Endothelial cell of umbilical vein (primary cell): Measurements from ENCODE around the gene MOB3A. TPM values are rescaled to one million over a fixed set of nuclear protein-coding genes. Genes with fewer than 3 reads are reported as not detected.

ENCODE experiments used
- BruUV-seq: library from RNA; stranded (reverse); fragments of 400-500 nt; replicated peaks from 2 replicates; lab custom pipeline; 2021; lab: Mats Ljungman, UMichigan
- CTCF ChIA-PET: fragments of 300-600, 350-600 bp; sonication (Branson Sonifier 250); formaldehyde crosslinking; loops from one replicate; lab custom pipeline; 2021; ENCODE audit warnings: antibody characterized with exemption, inconsistent platforms; lab: Charles Lee
- POLR2A ChIA-PET: fragments of 300-600, 350-600 bp; sonication (Branson Sonifier 250); formaldehyde crosslinking; loops from one replicate; lab custom pipeline; 2021; ENCODE audit warnings: antibody characterized with exemption, inconsistent platforms; lab: Charles Lee
- DNase-seq: peaks from one replicate; pipeline ENCODE4 v3.0.0-alpha.2; 2011; ENCODE audit warnings: low read depth, low spot score
- FAIRE-seq: peaks from 2 replicates; lab custom pipeline; 2011; peaks lifted over from hg19 to GRCh38; lab: Jason Lieb, UNC
- H2AFZ ChIP-seq: 2 replicates; pipeline ENCODE4 v1.6.0; 2012; ENCODE audit warnings: low read depth, low read length, control low read depth, inconsistent platforms
- H3K27ac ChIP-seq: 2 replicates; pipeline ENCODE4 v1.5.1; 2011; ENCODE audit warnings: low read depth, mild to moderate bottlenecking, control low read depth, low read length, moderate library complexity; ENCODE audit not compliant: insufficient read depth
- H3K27me3 ChIP-seq, 2 experiments: 2 replicates each; pipeline versions ENCODE4 v1.6.0 to v1.6.1; 2011; ENCODE audit warnings: low read length in 2 of 2, mixed read lengths in 1 of 2; ENCODE audit not compliant: control insufficient read depth in 2 of 2, insufficient read depth in 2 of 2
- H3K36me3 ChIP-seq, 2 experiments: 2 replicates in 1 of 2; 3 replicates in 1 of 2; pipeline ENCODE4 v1.5.1; 2011; ENCODE audit warnings: low read length in 2 of 2, mild to moderate bottlenecking in 1 of 2, moderate library complexity in 1 of 2; ENCODE audit not compliant: control insufficient read depth in 2 of 2, insufficient read depth in 2 of 2; ENCODE audit errors: extremely low read depth in 1 of 2
- H3K4me1 ChIP-seq: 3 replicates; pipeline ENCODE4 v1.5.1; 2011; ENCODE audit warnings: mild to moderate bottlenecking, low read length; ENCODE audit not compliant: control insufficient read depth, insufficient read depth; ENCODE audit errors: extremely low read depth
- H3K4me2 ChIP-seq: 2 replicates; pipeline ENCODE4 v1.6.1; 2011; ENCODE audit warnings: low read length, control low read depth, mixed read lengths; ENCODE audit not compliant: insufficient read depth
- H3K4me3 ChIP-seq, 3 experiments: fragments of 200-600 bp in 1 of 3; sonication (generic), shearing (Covaris generic) in 1 of 3; replicated peaks in 1 of 3; 2 replicates each; pipeline ENCODE4 v1.5.1; 2011 to 2016; ENCODE audit warnings: control low read depth in 3 of 3, low read length in 3 of 3, mild to moderate bottlenecking in 2 of 3, inconsistent platforms in 1 of 3, low read depth in 1 of 3, moderate library complexity in 1 of 3; ENCODE audit not compliant: insufficient read depth in 1 of 3
- H3K79me2 ChIP-seq: 2 replicates; pipeline ENCODE4 v1.6.0; 2012; ENCODE audit warnings: low read length, inconsistent platforms; ENCODE audit not compliant: control insufficient read depth, insufficient read depth
- H3K9ac ChIP-seq: replicated peaks from 2 replicates; pipeline ENCODE3; 2011; ENCODE audit warnings: low read length, control low read depth; ENCODE audit not compliant: insufficient read depth; ENCODE audit errors: extremely low read depth
- H3K9me1 ChIP-seq: replicated peaks from 3 replicates; pipeline ENCODE4 v1.6.0; 2011; ENCODE audit warnings: mild to moderate bottlenecking, low read length; ENCODE audit not compliant: control insufficient read depth, insufficient read depth; ENCODE audit errors: extremely low read depth
- H3K9me3 ChIP-seq: replicated peaks from 2 replicates; pipeline ENCODE4 v1.5.1; 2012; ENCODE audit warnings: low read length, inconsistent platforms; ENCODE audit not compliant: control insufficient read depth, insufficient read depth
- H4K20me1 ChIP-seq: replicated peaks from 2 replicates; pipeline ENCODE3; 2011; ENCODE audit warnings: mild to moderate bottlenecking, low read length; ENCODE audit not compliant: control insufficient read depth, insufficient read depth; ENCODE audit errors: extremely low read depth
- EZH2 ChIP-seq: IDR thresholded peaks from 2 replicates; pipeline ENCODE4 v1.6.1; 2012; ENCODE audit warnings: borderline replicate concordance, low read depth, mild to moderate bottlenecking, moderate library complexity, low read length, inconsistent platforms; ENCODE audit not compliant: severe bottlenecking
- FOS ChIP-seq: IDR thresholded peaks from 2 replicates; pipeline ENCODE4 v1.6.1; 2011; ENCODE audit warnings: mild to moderate bottlenecking, low read length, moderate library complexity, borderline replicate concordance; ENCODE audit not compliant: insufficient read depth
- GATA2 ChIP-seq: IDR thresholded peaks from 2 replicates; pipeline ENCODE4 v1.7.0; 2011; ENCODE audit warnings: low read depth, mild to moderate bottlenecking, moderate library complexity, mixed read lengths, low read length; ENCODE audit not compliant: insufficient read length, insufficient read depth
- JUN ChIP-seq: IDR thresholded peaks from 2 replicates; pipeline ENCODE4 v1.6.1; 2011; ENCODE audit warnings: borderline replicate concordance, low read depth; ENCODE audit not compliant: insufficient read length, insufficient read depth
- MYC ChIP-seq: IDR thresholded peaks from one replicate; pipeline ENCODE4 v1.6.1; 2011; ENCODE audit warnings: mild to moderate bottlenecking, low read depth, low read length
- POLR2A ChIP-seq: IDR thresholded peaks from 2 replicates; pipeline ENCODE4 v1.6.1; 2012; ENCODE audit warnings: low read depth, mild to moderate bottlenecking, control low read depth, low read length
- POLR2AphosphoS5 ChIP-seq: IDR thresholded peaks from 2 replicates; pipeline ENCODE4 v1.6.1; 2012; ENCODE audit warnings: low read depth, mild to moderate bottlenecking, control low read depth, low read length, moderate library complexity; ENCODE audit not compliant: insufficient read depth
- dilution Hi-C: fragments of 300-500 bp; cut with MboI; formaldehyde crosslinking; loops from one replicate; pipeline ENCODE4 v1.15.0; 2019; ENCODE audit warnings: low sequenced_read_pairs; ENCODE audit not compliant: extremely low pct_ligation_motif_present
- intact Hi-C: fragments of 100-400 bp; cut with micrococcal nuclease; formaldehyde crosslinking; loops from one replicate; pipeline ENCODE4 v1.10.0; 2022
- polyA plus RNA-seq, 4 experiments: library from polyadenylated mRNA; depleted of rRNA in 3 of 4; stranded (reverse) in 3 of 4; unstranded in 1 of 4; fragments of >200 nt; gene quantifications; 2 replicates each; pipeline versions ENCODE4 v1.2.1 to v1.2.3, GENCODE V29; 2011 to 2012; ENCODE audit warnings: missing spikeins in 1 of 4
- total RNA-seq: library from RNA; stranded (reverse); gene quantifications from 2 replicates; pipeline ENCODE4 v1.2.3, GENCODE V29; 2021
- TF ChIP-seq, protein P1 (sequence below), 2 donors: IDR thresholded peaks; 1 replicate in 1 of 2; 2 replicates in 1 of 2; pipeline ENCODE4 v1.5.1; 2011; ENCODE audit warnings: low read length in 2 of 2, mild to moderate bottlenecking in 2 of 2, moderate library complexity in 2 of 2, control low read depth in 1 of 2, inconsistent platforms in 1 of 2, low read depth in 1 of 2; ENCODE audit not compliant: insufficient read depth in 1 of 2; ENCODE audit errors: extremely low read depth in 1 of 2
- TF ChIP-seq, protein P2 (sequence below): IDR thresholded peaks from 2 replicates; pipeline ENCODE4 v1.6.1; 2011; ENCODE audit not compliant: insufficient read depth, insufficient read length

MOB3A gene
- total and polyA plus RNA-seq, 2 donors (not counting 3 experiments of a cell fraction or from before 2014, with no cell fraction given), result 46.5 to 59.7 TPM

DNA sequence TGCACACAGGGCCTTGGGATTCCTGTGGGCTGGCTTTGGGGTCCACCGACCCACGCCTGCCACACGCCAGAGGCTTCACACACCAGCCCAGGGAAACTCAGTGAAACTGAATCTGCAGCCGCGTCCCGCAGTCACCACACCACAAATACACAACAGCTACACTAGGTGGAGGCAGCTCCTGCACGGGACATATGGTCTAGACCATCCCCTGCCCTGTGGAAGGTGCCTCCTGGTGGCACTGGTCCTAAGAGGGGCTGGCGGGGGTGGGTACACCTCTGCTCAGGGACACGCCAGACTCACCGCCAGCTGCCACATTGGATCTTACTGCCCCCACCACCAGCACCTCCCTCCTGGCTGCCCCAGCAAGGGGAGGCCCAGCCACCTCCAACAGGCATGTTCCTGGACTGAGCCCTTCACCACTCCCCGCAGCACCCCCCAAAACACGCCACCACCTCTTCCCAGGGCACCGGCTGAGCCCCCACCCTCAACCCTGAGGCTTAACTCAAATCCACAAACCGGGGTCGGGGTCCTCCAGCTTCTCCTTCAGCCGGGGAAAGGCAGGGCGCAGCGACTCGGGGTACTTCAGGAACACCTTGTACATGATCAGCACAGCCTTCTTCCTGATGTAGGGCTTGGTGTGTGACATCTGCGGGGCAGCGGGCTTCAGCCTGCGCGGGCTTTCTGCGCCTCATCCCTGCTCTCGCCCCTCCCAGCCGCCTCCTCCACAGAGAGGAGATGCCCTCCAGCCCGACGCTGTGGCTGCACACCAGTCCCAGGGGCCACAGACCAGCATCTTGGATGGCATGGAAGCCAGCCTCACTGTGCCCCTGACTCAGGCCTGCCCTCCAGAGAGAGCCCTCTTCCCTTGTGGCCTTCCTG lies 34.0 kb upstream of the MOB3A start:
- POLR2A ChIA-PET, result no interaction called here
- no TSS peak for BruUV-seq
- dilution Hi-C loops, result no loop called here
- peaks cover 6 to 53% of the 10 kb centered on the region in 2 experiments for H3K36me3 ChIP-seq
- FAIRE-seq, result no peak
- H3K4me2 ChIP-seq, result no peak overlapping the region
- no peak overlapping the region for H3K27ac ChIP-seq
- no peak overlapping the region for H2AFZ ChIP-seq
- no peak overlapping the region for H3K4me3 ChIP-seq
- no peaks in the 10 kb centered on the region for H3K27me3 ChIP-seq
- H4K20me1 ChIP-seq, result no peaks in the 10 kb centered on the region
- peaks cover 4% of the 10 kb centered on the region for H3K79me2 ChIP-seq
- no peaks in the 10 kb centered on the region for H3K9me1 ChIP-seq
- CTCF ChIA-PET, result no interaction called here
- H3K9me3 ChIP-seq, result no peaks in the 10 kb centered on the region
- DNase-seq, result no peak
- TF ChIP-seq, protein P1, sequence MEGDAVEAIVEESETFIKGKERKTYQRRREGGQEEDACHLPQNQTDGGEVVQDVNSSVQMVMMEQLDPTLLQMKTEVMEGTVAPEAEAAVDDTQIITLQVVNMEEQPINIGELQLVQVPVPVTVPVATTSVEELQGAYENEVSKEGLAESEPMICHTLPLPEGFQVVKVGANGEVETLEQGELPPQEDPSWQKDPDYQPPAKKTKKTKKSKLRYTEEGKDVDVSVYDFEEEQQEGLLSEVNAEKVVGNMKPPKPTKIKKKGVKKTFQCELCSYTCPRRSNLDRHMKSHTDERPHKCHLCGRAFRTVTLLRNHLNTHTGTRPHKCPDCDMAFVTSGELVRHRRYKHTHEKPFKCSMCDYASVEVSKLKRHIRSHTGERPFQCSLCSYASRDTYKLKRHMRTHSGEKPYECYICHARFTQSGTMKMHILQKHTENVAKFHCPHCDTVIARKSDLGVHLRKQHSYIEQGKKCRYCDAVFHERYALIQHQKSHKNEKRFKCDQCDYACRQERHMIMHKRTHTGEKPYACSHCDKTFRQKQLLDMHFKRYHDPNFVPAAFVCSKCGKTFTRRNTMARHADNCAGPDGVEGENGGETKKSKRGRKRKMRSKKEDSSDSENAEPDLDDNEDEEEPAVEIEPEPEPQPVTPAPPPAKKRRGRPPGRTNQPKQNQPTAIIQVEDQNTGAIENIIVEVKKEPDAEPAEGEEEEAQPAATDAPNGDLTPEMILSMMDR (IDR thresholded peaks at IDR 0.05; ENCODE audit: extremely low read depth in 1 of 2, insufficient read depth in 1 of 2, low read depth in 1 of 2, low read length in 2 of 2), result no peak
- H3K4me1 ChIP-seq, result no peaks in the 10 kb centered on the region
- H3K9ac ChIP-seq, result no peak overlapping the region
- intact Hi-C loops, result no loop called here

DNA sequence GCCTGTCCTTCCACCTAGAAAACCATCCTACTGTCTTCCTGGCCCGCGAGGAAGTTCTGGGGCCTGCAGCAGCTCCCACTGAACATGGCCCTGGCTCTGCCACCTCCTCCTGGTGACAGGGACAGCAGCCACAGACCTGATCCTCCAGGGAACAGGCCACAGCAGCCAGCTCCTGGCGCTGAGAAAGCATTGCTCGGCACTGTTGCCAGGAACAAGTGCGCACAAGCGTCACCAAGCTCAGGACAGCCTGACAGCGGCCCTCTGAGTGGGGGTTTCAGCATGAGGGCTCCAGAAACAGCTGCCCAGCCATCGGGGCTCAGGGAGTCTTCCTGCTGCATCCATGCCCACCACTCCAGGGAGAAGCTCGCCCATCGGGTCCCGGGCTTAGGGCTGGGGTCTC lies 33.4 kb upstream of the MOB3A start:
- no peaks in the 10 kb centered on the region for H3K9me3 ChIP-seq
- H3K79me2 ChIP-seq, result peaks cover 4% of the 10 kb centered on the region
- TF ChIP-seq POLR2A, result no peak
- TF ChIP-seq JUN, result no peak
- no peak for TF ChIP-seq EZH2
- no peak for TF ChIP-seq FOS
- TF ChIP-seq, protein P1 (IDR thresholded peaks at IDR 0.05; ENCODE audit: extremely low read depth in 1 of 2, insufficient read depth in 1 of 2, low read depth in 1 of 2, low read length in 2 of 2), result no peak
- no peak for TF ChIP-seq GATA2
- TF ChIP-seq POLR2AphosphoS5, result no peak
- no peak for TF ChIP-seq MYC
- TF ChIP-seq, protein P2, sequence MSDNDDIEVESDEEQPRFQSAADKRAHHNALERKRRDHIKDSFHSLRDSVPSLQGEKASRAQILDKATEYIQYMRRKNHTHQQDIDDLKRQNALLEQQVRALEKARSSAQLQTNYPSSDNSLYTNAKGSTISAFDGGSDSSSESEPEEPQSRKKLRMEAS, result no peak
- ChIA-PET POLR2A (no interaction called here), CTCF (no interaction called here)
- no TSS peak for BruUV-seq
- no peaks in the 10 kb centered on the region for H3K27me3 ChIP-seq
- H4K20me1 ChIP-seq, result no peaks in the 10 kb centered on the region
- H3K9me1 ChIP-seq, result no peaks in the 10 kb centered on the region
- no peaks in the 10 kb centered on the region for H3K4me1 ChIP-seq
- H3K36me3 ChIP-seq, result peaks cover 6 to 57% of the 10 kb centered on the region in 2 experiments
- no peak overlapping the region for H3K27ac ChIP-seq
- no peak overlapping the region for H3K9ac ChIP-seq
- no peak for DNase-seq
- no peak overlapping the region for H2AFZ ChIP-seq
- intact Hi-C loops, result no loop called here
- no peak overlapping the region for H3K4me3 ChIP-seq
- no peak for FAIRE-seq
- no peak overlapping the region for H3K4me2 ChIP-seq
- dilution Hi-C loops, result no loop called here
